Panc1 (cell line): ENCODE data around the gene ELOB. TPM values are rescaled to one million over a fixed set of nuclear protein-coding genes. Genes with fewer than 3 reads are reported as not detected.

Experiments used
- ATAC-seq: fragments of 200-7000 bp; cut with Tn5 transposase; 2 replicates; pipeline ENCODE4 v1.9.1; 2020; ENCODE audit warnings: mild to moderate bottlenecking, moderate library complexity
- BruUV-seq: library from RNA; stranded (reverse); fragments of 400-500 nt; replicated peaks from 2 replicates; lab custom pipeline; 2021; lab: Mats Ljungman, UMichigan
- CTCF ChIA-PET: fragments of 300-600 bp; sonication (Branson Sonifier 250); formaldehyde crosslinking; loops from one replicate; lab custom pipeline; 2022; ENCODE audit warnings: antibody characterized with exemption; lab: Charles Lee
- POLR2A ChIA-PET: fragments of 300-600 bp; sonication (Branson Sonifier 250); formaldehyde crosslinking; loops from one replicate; lab custom pipeline; 2022; ENCODE audit warnings: antibody characterized with exemption; lab: Charles Lee
- DNase-seq: peaks from one replicate; pipeline ENCODE4 v3.0.0-alpha.2; 2010; ENCODE audit warnings: low read depth, low spot score
- H3K27ac ChIP-seq: 2 replicates; pipeline ENCODE4 v1.5.1; 2011; ENCODE audit warnings: mild to moderate bottlenecking, low read length, inconsistent platforms
- H3K27me3 ChIP-seq: fragments of 200-500 bp; sonication (Bioruptor generic); 2 replicates; pipeline ENCODE4 v1.6.0; 2014; ENCODE audit warnings: low read length, inconsistent platforms; ENCODE audit not compliant: control insufficient read depth, insufficient read depth
- H3K36me3 ChIP-seq: fragments of 200-500 bp; sonication (Bioruptor generic); 2 replicates; pipeline ENCODE4 v1.5.1; 2014; ENCODE audit warnings: inconsistent platforms, mild to moderate bottlenecking, low read length, moderate library complexity; ENCODE audit not compliant: control insufficient read depth, insufficient read depth
- H3K4me1 ChIP-seq: 2 replicates; pipeline ENCODE4 v1.5.1; 2011; ENCODE audit warnings: inconsistent platforms, mild to moderate bottlenecking, low read length, moderate library complexity; ENCODE audit not compliant: control insufficient read depth, insufficient read depth
- H3K4me3 ChIP-seq, 2 experiments: 2 replicates each; pipeline ENCODE4 v1.5.1; 2011 to 2012; ENCODE audit warnings: low read depth in 2 of 2, low read length in 2 of 2, mild to moderate bottlenecking in 2 of 2, inconsistent platforms in 1 of 2, moderate library complexity in 1 of 2
- H3K9me3 ChIP-seq: fragments of 200-500 bp; sonication (Bioruptor generic); 2 replicates; pipeline ENCODE4 v1.5.1; 2014; ENCODE audit warnings: low read depth, mild to moderate bottlenecking, inconsistent platforms, low read length, moderate library complexity; ENCODE audit not compliant: control insufficient read depth, insufficient read depth
- POLR2AphosphoS5 ChIP-seq: IDR thresholded peaks from 2 replicates; pipeline ENCODE4 v1.6.1; 2012; ENCODE audit warnings: mild to moderate bottlenecking, low read depth, low read length, moderate library complexity
- SIN3A ChIP-seq: IDR thresholded peaks from 2 replicates; pipeline ENCODE4 v1.6.1; 2012; ENCODE audit warnings: low read depth, mild to moderate bottlenecking, low read length, moderate library complexity, borderline replicate concordance; ENCODE audit not compliant: insufficient read depth
- TCF7L2 ChIP-seq: IDR thresholded peaks from 2 replicates; pipeline ENCODE4 v1.6.1; 2011; ENCODE audit warnings: mild to moderate bottlenecking, low read depth, low read length, inconsistent platforms
- in situ Hi-C: cut with HindIII; loops from 2 replicates; pipeline ENCODE4 v1.10.0; 2016; ENCODE audit warnings: low sequenced_read_pairs, low pct_unique_long_range_greater_than_20kb
- intact Hi-C: fragments of 100-400 bp; cut with micrococcal nuclease; formaldehyde crosslinking; loops from one replicate; pipeline ENCODE4 v1.10.0; 2022; ENCODE audit not compliant: unreplicated experiment
- total RNA-seq: library from RNA; stranded (reverse); gene quantifications from one replicate; pipeline ENCODE4 v1.2.1, GENCODE V29; 2021; ENCODE audit not compliant: unreplicated experiment
- TF ChIP-seq, protein P1 (sequence below), 2 experiments: IDR thresholded peaks; 2 replicates each; pipeline ENCODE4 v1.6.1; 2011 to 2012; ENCODE audit warnings: low read depth in 2 of 2, control low read depth in 1 of 2, low read length in 1 of 2, mild to moderate bottlenecking in 1 of 2, moderate library complexity in 1 of 2; ENCODE audit not compliant: insufficient read depth in 1 of 2
- TF ChIP-seq, protein P2 (sequence below): fragments of 450-650 bp; IDR thresholded peaks from 2 replicates; pipeline ENCODE4 v1.5.1; 2017; ENCODE audit warnings: mild to moderate bottlenecking

ELOB gene
- total RNA-seq, 1 experiment from 2014 or later: 642 TPM

DNA sequence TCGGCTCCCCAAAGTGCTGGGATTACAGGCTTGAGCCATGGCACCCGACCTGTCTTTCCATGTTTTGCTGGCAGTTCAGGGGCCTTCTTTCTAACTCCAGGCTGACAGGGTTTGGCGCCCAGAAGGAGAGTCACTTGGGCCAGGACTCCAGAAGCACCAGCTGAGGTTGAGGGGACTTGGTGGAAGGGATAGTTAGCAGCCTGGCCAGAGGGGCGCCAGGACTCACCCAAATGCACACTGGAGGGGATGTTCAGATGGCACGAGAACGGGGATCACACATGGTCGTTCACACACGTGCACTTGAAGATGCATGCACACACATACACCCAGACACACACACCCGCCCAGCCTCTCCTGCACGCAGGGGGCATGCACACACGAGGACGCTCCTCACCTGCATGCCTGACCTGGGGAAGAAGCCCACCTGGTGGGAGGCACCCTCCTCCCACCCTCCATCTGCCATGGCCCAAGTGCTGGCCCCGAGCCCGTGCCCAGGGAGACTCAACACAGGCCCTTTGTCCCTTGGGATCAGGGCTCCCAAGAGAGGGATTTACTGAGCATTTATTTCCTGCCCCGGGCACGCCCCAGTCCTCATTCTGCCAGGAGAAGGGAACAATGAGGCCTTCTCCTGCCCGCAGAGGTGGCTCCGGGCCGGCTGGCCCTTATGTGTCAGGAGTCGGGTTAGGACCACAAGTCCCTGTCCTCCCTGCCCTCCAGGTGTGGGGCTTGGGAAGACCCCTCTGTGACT lies 37.6 kb upstream of the ELOB start:
- ATAC-seq: no peak
- POLR2A ChIA-PET: no interaction called here
- intact Hi-C loops: no loop called here
- Histone ChIP-seq H3K4me1 (peaks cover 13% of the 10 kb centered on the region), H3K27ac (peak overlapping the region; percentile 9; the same call in 1 of the 2 replicates), H3K36me3 (no peaks in the 10 kb centered on the region), H3K27me3 (no peaks in the 10 kb centered on the region), H3K9me3 (no peaks in the 10 kb centered on the region), H3K4me3 (no peak overlapping the region)
- no peak for DNase-seq
- in situ Hi-C loops: no loop called here
- CTCF ChIA-PET: no interaction called here
- no TSS peak for BruUV-seq
- TF ChIP-seq TCF7L2 (no peak), POLR2AphosphoS5 (no peak), SIN3A (no peak)
- TF ChIP-seq, protein P1, sequence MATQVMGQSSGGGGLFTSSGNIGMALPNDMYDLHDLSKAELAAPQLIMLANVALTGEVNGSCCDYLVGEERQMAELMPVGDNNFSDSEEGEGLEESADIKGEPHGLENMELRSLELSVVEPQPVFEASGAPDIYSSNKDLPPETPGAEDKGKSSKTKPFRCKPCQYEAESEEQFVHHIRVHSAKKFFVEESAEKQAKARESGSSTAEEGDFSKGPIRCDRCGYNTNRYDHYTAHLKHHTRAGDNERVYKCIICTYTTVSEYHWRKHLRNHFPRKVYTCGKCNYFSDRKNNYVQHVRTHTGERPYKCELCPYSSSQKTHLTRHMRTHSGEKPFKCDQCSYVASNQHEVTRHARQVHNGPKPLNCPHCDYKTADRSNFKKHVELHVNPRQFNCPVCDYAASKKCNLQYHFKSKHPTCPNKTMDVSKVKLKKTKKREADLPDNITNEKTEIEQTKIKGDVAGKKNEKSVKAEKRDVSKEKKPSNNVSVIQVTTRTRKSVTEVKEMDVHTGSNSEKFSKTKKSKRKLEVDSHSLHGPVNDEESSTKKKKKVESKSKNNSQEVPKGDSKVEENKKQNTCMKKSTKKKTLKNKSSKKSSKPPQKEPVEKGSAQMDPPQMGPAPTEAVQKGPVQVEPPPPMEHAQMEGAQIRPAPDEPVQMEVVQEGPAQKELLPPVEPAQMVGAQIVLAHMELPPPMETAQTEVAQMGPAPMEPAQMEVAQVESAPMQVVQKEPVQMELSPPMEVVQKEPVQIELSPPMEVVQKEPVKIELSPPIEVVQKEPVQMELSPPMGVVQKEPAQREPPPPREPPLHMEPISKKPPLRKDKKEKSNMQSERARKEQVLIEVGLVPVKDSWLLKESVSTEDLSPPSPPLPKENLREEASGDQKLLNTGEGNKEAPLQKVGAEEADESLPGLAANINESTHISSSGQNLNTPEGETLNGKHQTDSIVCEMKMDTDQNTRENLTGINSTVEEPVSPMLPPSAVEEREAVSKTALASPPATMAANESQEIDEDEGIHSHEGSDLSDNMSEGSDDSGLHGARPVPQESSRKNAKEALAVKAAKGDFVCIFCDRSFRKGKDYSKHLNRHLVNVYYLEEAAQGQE (IDR thresholded peaks at IDR 0.05; ENCODE audit: insufficient read depth in 1 of 2, low read depth in 2 of 2, low read length in 1 of 2): no peak
- TF ChIP-seq, protein P2, sequence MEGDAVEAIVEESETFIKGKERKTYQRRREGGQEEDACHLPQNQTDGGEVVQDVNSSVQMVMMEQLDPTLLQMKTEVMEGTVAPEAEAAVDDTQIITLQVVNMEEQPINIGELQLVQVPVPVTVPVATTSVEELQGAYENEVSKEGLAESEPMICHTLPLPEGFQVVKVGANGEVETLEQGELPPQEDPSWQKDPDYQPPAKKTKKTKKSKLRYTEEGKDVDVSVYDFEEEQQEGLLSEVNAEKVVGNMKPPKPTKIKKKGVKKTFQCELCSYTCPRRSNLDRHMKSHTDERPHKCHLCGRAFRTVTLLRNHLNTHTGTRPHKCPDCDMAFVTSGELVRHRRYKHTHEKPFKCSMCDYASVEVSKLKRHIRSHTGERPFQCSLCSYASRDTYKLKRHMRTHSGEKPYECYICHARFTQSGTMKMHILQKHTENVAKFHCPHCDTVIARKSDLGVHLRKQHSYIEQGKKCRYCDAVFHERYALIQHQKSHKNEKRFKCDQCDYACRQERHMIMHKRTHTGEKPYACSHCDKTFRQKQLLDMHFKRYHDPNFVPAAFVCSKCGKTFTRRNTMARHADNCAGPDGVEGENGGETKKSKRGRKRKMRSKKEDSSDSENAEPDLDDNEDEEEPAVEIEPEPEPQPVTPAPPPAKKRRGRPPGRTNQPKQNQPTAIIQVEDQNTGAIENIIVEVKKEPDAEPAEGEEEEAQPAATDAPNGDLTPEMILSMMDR: no peak

DNA sequence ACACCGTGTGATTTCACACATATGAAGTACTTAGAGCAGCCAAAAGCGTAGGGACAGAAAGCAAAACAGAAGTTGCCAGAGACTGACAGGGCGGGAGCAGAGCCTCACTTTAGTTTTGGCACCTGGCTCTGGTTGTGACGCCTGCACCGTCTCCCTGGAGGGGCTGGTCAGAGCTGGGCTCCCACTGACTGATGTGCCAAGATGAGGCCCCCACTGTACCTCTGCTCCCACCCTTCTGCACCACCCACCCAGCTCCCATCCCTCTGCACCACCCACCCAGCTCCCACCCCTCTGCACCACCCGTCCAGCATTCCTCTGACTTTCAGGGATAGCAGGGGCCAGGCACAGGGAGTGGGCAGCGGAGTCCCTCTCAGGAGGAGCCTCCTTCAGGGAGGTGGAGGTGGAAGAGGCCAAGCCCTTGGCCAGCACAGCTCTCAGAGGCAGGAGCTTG lies 36.7 kb upstream of the ELOB start:
- no peaks in the 10 kb centered on the region for H3K36me3 ChIP-seq
- H3K9me3 ChIP-seq: no peaks in the 10 kb centered on the region
- in situ Hi-C loops (no loop called here), intact Hi-C loops (no loop called here)
- ChIA-PET CTCF (interaction anchor here (0.6 kb wide), 1 partner anchor 630 kb away, joined by 3 read pairs; no protein-coding TSS in a partner anchor), POLR2A (no interaction called here)
- H3K27ac ChIP-seq: no peak overlapping the region
- DNase-seq (no peak), ATAC-seq (no peak)
- BruUV-seq: no TSS peak
- TF ChIP-seq, protein P2: no peak
- no peak for TF ChIP-seq SIN3A
- no peak for TF ChIP-seq TCF7L2
- TF ChIP-seq, protein P1 (IDR thresholded peaks at IDR 0.05; ENCODE audit: insufficient read depth in 1 of 2, low read depth in 2 of 2, low read length in 1 of 2): no peak
- no peak for TF ChIP-seq POLR2AphosphoS5
- peaks cover 13% of the 10 kb centered on the region for H3K4me1 ChIP-seq
- H3K4me3 ChIP-seq: no peak overlapping the region
- H3K27me3 ChIP-seq: no peaks in the 10 kb centered on the region
